Muscle layer of duodenum (tissue), 2 donors: ENCODE data around the gene SPATA2L.

ENCODE experiments used
- H3K27ac ChIP-seq: one replicate; pipeline ENCODE4 v1.7.0; 2013; ENCODE audit warnings: mild to moderate bottlenecking, low read length
- H3K27me3 ChIP-seq: one replicate; pipeline ENCODE4 v1.7.0; 2013; ENCODE audit warnings: low read depth, mild to moderate bottlenecking, control low read depth, low read length
- H3K36me3 ChIP-seq, 2 donors: one replicate each; pipeline ENCODE4 v1.7.0; 2013; ENCODE audit warnings: low read length in 2 of 2, control low read depth in 1 of 2, mild to moderate bottlenecking in 1 of 2; ENCODE audit not compliant: insufficient read depth in 2 of 2, control insufficient read depth in 1 of 2
- H3K4me1 ChIP-seq, 2 donors: one replicate each; pipeline ENCODE4 v1.7.0; 2013; ENCODE audit warnings: low read length in 2 of 2, mild to moderate bottlenecking in 2 of 2, control low read depth in 1 of 2, moderate library complexity in 1 of 2; ENCODE audit not compliant: insufficient read depth in 2 of 2, control insufficient read depth in 1 of 2
- H3K4me3 ChIP-seq, 2 donors: one replicate each; pipeline ENCODE4 v1.7.0; 2013; ENCODE audit warnings: low read length in 2 of 2, low read depth in 1 of 2, mild to moderate bottlenecking in 1 of 2
- H3K9me3 ChIP-seq, 2 donors: one replicate each; pipeline ENCODE4 v1.7.0; 2013; ENCODE audit warnings: low read length in 2 of 2, control low read depth in 1 of 2, mild to moderate bottlenecking in 1 of 2; ENCODE audit not compliant: control insufficient read depth in 1 of 2
- donor health status: healthy.

SPATA2L gene

DNA sequence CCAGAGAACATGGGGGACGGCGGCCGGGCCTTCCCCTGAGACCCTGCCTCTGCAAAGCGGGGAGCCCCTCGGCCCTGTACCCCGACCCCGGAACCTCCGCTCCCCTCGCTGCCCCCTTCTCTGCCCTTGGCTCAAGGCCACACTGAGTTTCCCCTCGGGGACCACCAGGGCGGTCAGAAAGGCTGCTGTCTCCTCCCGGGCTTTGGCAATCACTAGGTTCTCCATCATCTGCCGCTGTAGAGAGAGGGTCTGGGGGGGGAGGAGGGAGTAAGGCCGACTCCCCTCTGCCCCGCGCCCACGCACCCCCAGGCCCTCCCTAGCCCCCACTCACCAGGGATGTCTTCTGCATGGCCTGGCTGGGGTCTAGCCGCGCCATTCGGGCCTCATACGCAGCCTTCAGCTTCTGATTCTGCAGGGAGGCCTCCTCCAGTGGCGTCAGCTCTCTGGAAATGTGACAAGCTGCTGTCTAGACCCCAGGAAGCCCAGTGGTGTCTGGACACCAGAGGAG, 10.8 kb upstream of the SPATA2L start:
- Histone ChIP-seq H3K27me3 (no peaks in the 10 kb centered on the region), H3K4me1 (peaks cover 0 to 9% of the 10 kb centered on the region in 2 donors), H3K36me3 (peaks cover 0 to 7% of the 10 kb centered on the region in 2 donors), H3K4me3 (peak overlapping the region in 1 of 2 donors; percentile 19), H3K27ac (no peak overlapping the region), H3K9me3 (no peaks in the 10 kb centered on the region)

GRCh38 chr16:89711601-89712273, 10.2 kb upstream of the SPATA2L start:
- no peaks in the 10 kb centered on the region for H3K9me3 ChIP-seq
- H3K27ac ChIP-seq: no peak overlapping the region
- peaks cover 0 to 9% of the 10 kb centered on the region in 2 donors for H3K4me1 ChIP-seq
- H3K27me3 ChIP-seq: no peaks in the 10 kb centered on the region
- H3K36me3 ChIP-seq: peaks cover 0 to 7% of the 10 kb centered on the region in 2 donors
- H3K4me3 ChIP-seq: peak overlapping the region in 1 of 2 donors; percentile 19

DNA sequence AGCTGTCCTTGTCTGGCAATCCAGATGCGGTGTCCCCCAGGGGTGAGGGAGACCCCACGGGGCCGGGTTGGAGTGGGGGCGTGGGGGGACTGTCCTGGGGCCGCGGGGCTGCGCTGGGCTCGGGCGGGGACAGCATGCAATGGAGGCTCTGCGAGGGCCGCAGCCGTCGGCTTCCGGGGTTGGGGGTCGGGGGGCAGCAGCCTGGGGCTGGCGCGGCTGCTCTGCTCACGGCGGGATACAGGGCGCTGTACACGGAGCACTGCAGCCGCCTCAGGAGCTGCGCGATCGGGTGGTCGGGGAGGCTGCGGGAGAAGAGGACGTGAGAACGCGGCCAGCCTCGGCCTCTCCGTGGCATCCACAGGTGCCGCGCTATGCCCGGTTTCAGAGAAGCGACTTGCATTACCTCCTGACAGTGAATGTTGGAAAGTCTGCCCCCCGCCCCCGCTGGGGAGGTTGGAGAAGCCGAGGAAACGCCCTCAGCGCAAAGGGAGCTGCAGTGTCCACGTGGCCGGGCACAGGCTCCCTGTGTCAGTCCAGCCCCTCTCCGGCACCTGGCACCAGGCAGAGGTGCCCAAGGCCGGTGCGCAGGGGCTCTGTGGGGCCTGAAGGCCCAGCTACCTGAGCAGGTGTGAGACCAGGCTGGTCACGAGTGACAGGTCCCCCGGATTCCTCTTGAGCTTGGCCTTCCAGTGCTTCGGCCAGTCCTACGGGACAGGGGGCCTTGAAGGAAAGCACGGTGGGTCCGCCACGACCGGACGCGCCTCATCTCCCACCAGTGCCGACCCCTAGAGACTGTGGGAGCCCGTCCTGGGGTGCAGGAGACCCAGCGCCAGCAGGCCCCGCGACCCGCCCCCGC, 9.4 kb upstream of the SPATA2L start:
- Histone ChIP-seq H3K4me3 (no peak overlapping the region), H3K36me3 (peaks cover 0 to 7% of the 10 kb centered on the region in 2 donors), H3K9me3 (no peaks in the 10 kb centered on the region)

DNA sequence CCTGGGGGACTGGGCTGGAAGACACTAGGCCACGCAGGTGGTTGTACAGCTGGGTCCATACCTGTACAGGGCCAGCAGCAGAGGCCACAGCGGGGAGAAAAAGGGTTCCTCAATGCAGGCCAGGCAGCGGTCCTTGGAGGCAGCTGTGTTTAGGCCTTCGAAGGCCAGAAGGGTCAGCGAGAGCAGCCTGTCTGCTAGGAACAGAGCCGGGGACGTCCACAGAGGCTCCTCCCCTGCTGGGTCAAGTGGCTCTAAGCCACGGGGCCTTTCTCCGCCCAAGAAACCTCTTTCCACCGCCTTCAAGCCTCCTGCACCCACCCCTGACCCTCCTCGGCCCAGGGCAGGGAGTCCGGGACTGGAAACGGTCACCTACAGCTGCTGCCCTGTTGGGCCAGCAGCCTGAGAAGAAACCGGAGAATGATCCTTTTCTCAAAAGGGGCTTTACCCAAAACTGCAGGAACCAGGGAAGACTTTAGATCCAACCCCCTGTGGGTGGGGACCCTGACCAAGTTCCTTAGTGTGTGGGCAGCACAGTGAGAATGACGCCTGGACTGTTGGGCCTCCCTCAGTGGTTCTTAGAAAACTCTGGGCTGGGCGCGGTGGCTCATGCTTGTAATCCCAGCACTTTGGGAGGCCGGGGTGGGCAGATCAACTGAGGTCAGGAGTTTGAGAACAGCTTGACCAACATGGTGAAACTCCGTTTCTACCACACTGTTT, 8.4 kb upstream of the SPATA2L start:
- Histone ChIP-seq H3K36me3 (peaks cover 0 to 7% of the 10 kb centered on the region in 2 donors), H3K4me1 (peaks cover 0 to 9% of the 10 kb centered on the region in 2 donors), H3K4me3 (no peak overlapping the region), H3K9me3 (no peaks in the 10 kb centered on the region), H3K27ac (no peak overlapping the region), H3K27me3 (no peaks in the 10 kb centered on the region)

More for the DNA sequence above, 9.4 kb upstream of the SPATA2L start:
- Histone ChIP-seq H3K4me1 (peaks cover 0 to 9% of the 10 kb centered on the region in 2 donors), H3K27me3 (no peaks in the 10 kb centered on the region), H3K27ac (no peak overlapping the region)

- Histone ChIP-seq H3K4me1 (peaks cover 0 to 9% of the 10 kb centered on the region in 2 donors), H3K27me3 (no peaks in the 10 kb centered on the region), H3K27ac (no peak overlapping the region), H3K4me3 (no peak overlapping the region), H3K9me3 (no peaks in the 10 kb centered on the region), H3K36me3 (peaks cover 0 to 7% of the 10 kb centered on the region in 2 donors)
Observed at GRCh38 chr16:89709166-89709565, 7.7 kb upstream of the SPATA2L start.

DNA sequence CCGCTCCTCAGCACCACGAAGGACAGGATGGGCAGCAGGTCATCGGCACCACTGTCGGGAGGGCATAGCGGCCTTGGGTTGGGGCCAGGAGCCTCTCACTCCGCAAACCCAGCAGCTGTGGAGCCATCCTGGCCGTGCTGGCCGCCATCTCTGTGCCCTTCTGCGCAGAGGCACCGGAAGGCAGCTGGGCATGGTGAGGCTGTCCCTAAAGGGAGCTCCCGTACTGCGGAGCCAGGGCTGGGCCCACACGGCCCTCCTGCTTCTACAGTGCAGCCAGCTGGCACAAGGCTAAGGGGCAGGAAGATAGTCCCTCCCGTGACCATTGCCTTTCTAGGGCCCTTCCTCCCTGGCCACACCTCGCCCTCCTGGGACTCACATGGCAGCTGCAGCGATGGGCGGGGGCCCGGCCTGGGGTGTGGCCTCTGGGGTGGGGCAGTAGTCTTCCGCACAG, 7.0 kb upstream of the SPATA2L start:
- Histone ChIP-seq H3K4me1 (peaks cover 0 to 9% of the 10 kb centered on the region in 2 donors), H3K27ac (no peak overlapping the region), H3K4me3 (no peak overlapping the region), H3K36me3 (peaks cover 0 to 7% of the 10 kb centered on the region in 2 donors), H3K9me3 (no peaks in the 10 kb centered on the region), H3K27me3 (no peaks in the 10 kb centered on the region)

DNA sequence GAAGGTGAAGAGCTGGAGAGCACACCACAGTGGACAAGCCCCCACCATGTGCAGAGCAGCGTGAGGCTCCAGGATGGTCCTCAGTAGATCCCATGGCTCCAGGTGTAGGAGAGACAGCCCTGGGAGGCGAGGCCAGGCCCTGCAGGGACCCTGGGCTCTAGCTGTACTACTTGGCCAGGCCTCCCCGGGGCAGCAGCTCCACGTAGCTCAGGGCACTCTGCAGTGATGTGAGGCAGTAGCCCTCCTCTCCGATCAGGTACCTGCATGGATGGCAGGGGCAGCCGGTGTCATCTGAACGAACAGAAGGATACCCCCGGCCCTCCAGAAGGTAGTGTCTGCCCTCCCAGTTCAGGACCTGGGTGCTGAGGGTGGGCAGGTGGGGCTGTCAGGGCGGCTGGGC, 6.2 kb upstream of the SPATA2L start:
- H3K27ac ChIP-seq: no peak overlapping the region
- peaks cover 0 to 9% of the 10 kb centered on the region in 2 donors for H3K4me1 ChIP-seq
- H3K4me3 ChIP-seq: no peak overlapping the region
- H3K27me3 ChIP-seq: no peaks in the 10 kb centered on the region
- no peaks in the 10 kb centered on the region for H3K9me3 ChIP-seq
- H3K36me3 ChIP-seq: peaks cover 0 to 7% of the 10 kb centered on the region in 2 donors

GRCh38 chr16:89706518-89707260, 5.2 kb upstream of the SPATA2L start:
- H3K27ac ChIP-seq: no peak overlapping the region

DNA sequence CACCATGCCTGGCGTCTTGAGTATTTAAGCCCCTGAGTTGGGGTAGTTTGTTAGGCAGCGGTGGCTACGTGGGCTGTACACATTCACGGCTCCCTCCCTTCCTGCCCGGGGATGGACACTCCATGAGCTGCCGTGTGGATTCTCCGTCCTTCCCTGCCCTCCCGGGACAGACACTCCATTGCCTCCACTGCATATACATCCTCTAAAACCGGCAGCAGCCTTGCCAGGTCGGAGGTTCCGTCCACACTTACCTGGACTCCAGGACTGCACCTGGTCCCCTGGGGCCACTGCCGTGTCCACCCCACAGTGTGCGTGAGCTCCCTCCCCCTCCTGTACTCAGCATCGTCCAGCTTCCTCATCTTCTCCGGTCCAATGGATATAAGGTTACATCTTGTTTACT, 3.5 kb upstream of the SPATA2L start:
- H3K9me3 ChIP-seq: no peaks in the 10 kb centered on the region
- no peak overlapping the region for H3K27ac ChIP-seq
- peaks cover 0 to 11% of the 10 kb centered on the region in 2 donors for H3K4me1 ChIP-seq
- no peak overlapping the region for H3K4me3 ChIP-seq
- no peaks in the 10 kb centered on the region for H3K27me3 ChIP-seq
- peaks cover 0 to 7% of the 10 kb centered on the region in 2 donors for H3K36me3 ChIP-seq

More at GRCh38 chr16:89706518-89707260, 5.2 kb upstream of the SPATA2L start:
- peaks cover 0 to 7% of the 10 kb centered on the region in 2 donors for H3K36me3 ChIP-seq
- no peak overlapping the region for H3K4me3 ChIP-seq
- no peaks in the 10 kb centered on the region for H3K9me3 ChIP-seq
- H3K4me1 ChIP-seq: peaks cover 0 to 5% of the 10 kb centered on the region in 2 donors
- H3K27me3 ChIP-seq: no peaks in the 10 kb centered on the region

DNA sequence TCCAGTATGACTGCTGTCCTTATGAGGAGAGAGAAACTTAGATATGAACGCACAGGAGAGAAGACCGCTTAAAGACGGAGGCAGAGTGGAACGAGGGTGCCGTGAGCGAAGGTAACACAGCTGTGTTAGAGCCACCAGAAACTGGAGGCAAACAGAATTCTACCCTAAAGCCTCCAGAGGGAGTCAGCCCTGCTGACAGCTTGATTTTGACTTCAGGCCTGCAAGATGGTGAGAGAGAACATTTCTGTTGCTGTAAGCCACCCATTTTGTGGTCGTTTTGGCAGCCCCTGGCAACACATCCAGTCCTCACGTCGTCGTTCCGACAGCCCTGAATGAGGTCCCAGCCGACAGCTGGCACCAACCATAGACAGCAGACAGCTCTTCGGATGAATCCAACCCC, 2.8 kb upstream of the SPATA2L start:
- H3K27ac ChIP-seq: no peak overlapping the region

More for the DNA sequence above, 2.8 kb upstream of the SPATA2L start:
- Histone ChIP-seq H3K36me3 (peaks cover 0 to 3% of the 10 kb centered on the region in 2 donors), H3K4me1 (peaks cover 0 to 15% of the 10 kb centered on the region in 2 donors), H3K27me3 (no peaks in the 10 kb centered on the region), H3K9me3 (no peaks in the 10 kb centered on the region), H3K4me3 (no peak overlapping the region)
